DOHH2 (cell line): ENCODE data around the gene OLFM3.

ENCODE experiments used
- H3F3A ChIP-seq: fragments of 200-600 bp; sonication (generic), shearing (Covaris generic); 2 replicates; pipeline ENCODE4 v1.6.0; 2016; ENCODE audit warnings: antibody characterized with exemption, mild to moderate bottlenecking; ENCODE audit not compliant: control insufficient read depth, insufficient read depth
- H3K27ac ChIP-seq: fragments of 200-600 bp; sonication (generic); 2 replicates; pipeline ENCODE4 v1.5.1; 2014; ENCODE audit warnings: low read depth, mild to moderate bottlenecking, low read length, moderate library complexity
- H3K27me3 ChIP-seq: fragments of 200-600 bp; sonication (generic); 2 replicates; pipeline ENCODE4 v1.6.1; 2014; ENCODE audit warnings: mild to moderate bottlenecking, low read length, mixed read lengths; ENCODE audit not compliant: control insufficient read depth
- H3K36me3 ChIP-seq: fragments of 200-600 bp; sonication (generic); 2 replicates; pipeline ENCODE4 v1.6.1; 2014; ENCODE audit warnings: mild to moderate bottlenecking, low read length, moderate library complexity, mixed read lengths; ENCODE audit not compliant: control insufficient read depth
- H3K4me1 ChIP-seq: fragments of 200-600 bp; sonication (generic); 2 replicates; pipeline ENCODE4 v1.6.1; 2014; ENCODE audit warnings: mild to moderate bottlenecking, low read length, mixed read lengths; ENCODE audit not compliant: control insufficient read depth
- H3K4me2 ChIP-seq: fragments of 200-600 bp; sonication (generic); 2 replicates; pipeline ENCODE4 v1.6.0; 2014; ENCODE audit warnings: mild to moderate bottlenecking, low read length, moderate library complexity
- H3K4me3 ChIP-seq: fragments of 200-600 bp; sonication (generic); 2 replicates; pipeline ENCODE4 v1.5.1; 2014; ENCODE audit warnings: mild to moderate bottlenecking, low read length, mixed read lengths
- H3K79me2 ChIP-seq: fragments of 200-600 bp; sonication (generic); 2 replicates; pipeline ENCODE4 v1.6.1; 2014; ENCODE audit warnings: mild to moderate bottlenecking, low read length, mixed read lengths; ENCODE audit not compliant: control insufficient read depth
- H3K9me2 ChIP-seq: fragments of 200-600 bp; sonication (generic); replicated peaks from 2 replicates; pipeline ENCODE4 v1.6.1; 2014; ENCODE audit warnings: mild to moderate bottlenecking, low read length, mixed read lengths; ENCODE audit not compliant: control insufficient read depth
- H3K9me3 ChIP-seq: fragments of 200-600 bp; sonication (generic); 2 replicates; pipeline ENCODE4 v1.6.1; 2014; ENCODE audit warnings: antibody characterized with exemption, low read length, mixed read lengths; ENCODE audit not compliant: control insufficient read depth, insufficient read depth
- H4K20me1 ChIP-seq: fragments of 200-600 bp; sonication (generic); 2 replicates; pipeline ENCODE4 v1.6.0; 2014; ENCODE audit warnings: low read depth, mild to moderate bottlenecking, antibody characterized with exemption, low read length, moderate library complexity; ENCODE audit not compliant: control insufficient read depth, insufficient read depth
- CTCF ChIP-seq: fragments of 200-600 bp; sonication (generic); IDR thresholded peaks from one replicate; pipeline ENCODE4 v1.5.1; 2014; ENCODE audit warnings: antibody characterized with exemption, mild to moderate bottlenecking, low read depth, low read length; ENCODE audit not compliant: poor library complexity, severe bottlenecking
- EZH2phosphoT487 ChIP-seq: fragments of 200-600 bp; sonication (generic); IDR thresholded peaks from 2 replicates; pipeline ENCODE4 v1.6.1; 2017; ENCODE audit warnings: borderline replicate concordance, mild to moderate bottlenecking, antibody characterized with exemption, low read length, moderate library complexity, mixed read lengths

Gene OLFM3

GRCh38 chr1:101841824-101842223 lies 154.9 kb downstream of the OLFM3 start:
- no peaks in the 10 kb centered on the region for H3K9me3 ChIP-seq
- no peak overlapping the region for H3K4me3 ChIP-seq
- no peaks in the 10 kb centered on the region for H3K27me3 ChIP-seq
- no peaks in the 10 kb centered on the region for H4K20me1 ChIP-seq
- no peaks in the 10 kb centered on the region for H3K79me2 ChIP-seq
- no peaks in the 10 kb centered on the region for H3K36me3 ChIP-seq
- H3K4me2 ChIP-seq: no peak overlapping the region
- no peaks in the 10 kb centered on the region for H3K9me2 ChIP-seq
- no peaks in the 10 kb centered on the region for H3F3A ChIP-seq
- no peak for TF ChIP-seq CTCF
- no peak for TF ChIP-seq EZH2phosphoT487
- H3K4me1 ChIP-seq: no peaks in the 10 kb centered on the region
- no peak overlapping the region for H3K27ac ChIP-seq

- Histone ChIP-seq H3K4me1 (no peaks in the 10 kb centered on the region), H3K27me3 (no peaks in the 10 kb centered on the region), H3K79me2 (no peaks in the 10 kb centered on the region), H3K36me3 (no peaks in the 10 kb centered on the region), H4K20me1 (no peaks in the 10 kb centered on the region), H3F3A (no peaks in the 10 kb centered on the region), H3K9me2 (no peaks in the 10 kb centered on the region), H3K27ac (no peak overlapping the region), H3K9me3 (no peaks in the 10 kb centered on the region), H3K4me3 (no peak overlapping the region), H3K4me2 (no peak overlapping the region)
- TF ChIP-seq CTCF: no peak
- no peak for TF ChIP-seq EZH2phosphoT487
These were observed 160.7 kb downstream of the OLFM3 start for GRCh38 chr1:101835988-101836387.

- no peak for TF ChIP-seq EZH2phosphoT487
- no peak for TF ChIP-seq CTCF
- H3K4me3 ChIP-seq: no peak overlapping the region
- H3K27me3 ChIP-seq: no peaks in the 10 kb centered on the region
- no peaks in the 10 kb centered on the region for H3K4me1 ChIP-seq
- H3K27ac ChIP-seq: no peak overlapping the region
- H3K36me3 ChIP-seq: no peaks in the 10 kb centered on the region
- no peaks in the 10 kb centered on the region for H3K9me2 ChIP-seq
- no peak overlapping the region for H3K4me2 ChIP-seq
- H3K9me3 ChIP-seq: no peaks in the 10 kb centered on the region
- no peaks in the 10 kb centered on the region for H3F3A ChIP-seq
- no peaks in the 10 kb centered on the region for H3K79me2 ChIP-seq
- no peaks in the 10 kb centered on the region for H4K20me1 ChIP-seq
These were observed 163.4 kb downstream of the OLFM3 start for GRCh38 chr1:101833312-101833711.

- H4K20me1 ChIP-seq: no peaks in the 10 kb centered on the region
- no peak overlapping the region for H3K4me3 ChIP-seq
- H3K9me2 ChIP-seq: no peaks in the 10 kb centered on the region
- H3K4me1 ChIP-seq: no peaks in the 10 kb centered on the region
- TF ChIP-seq CTCF (no peak), EZH2phosphoT487 (no peak)
- H3K36me3 ChIP-seq: no peaks in the 10 kb centered on the region
- H3K27me3 ChIP-seq: no peaks in the 10 kb centered on the region
- no peaks in the 10 kb centered on the region for H3F3A ChIP-seq
- no peaks in the 10 kb centered on the region for H3K79me2 ChIP-seq
- no peaks in the 10 kb centered on the region for H3K9me3 ChIP-seq
- H3K27ac ChIP-seq: no peak overlapping the region
- H3K4me2 ChIP-seq: no peak overlapping the region
These were observed 170.3 kb downstream of the OLFM3 start for GRCh38 chr1:101826416-101826815.
